ENCODE data around the gene UMAD1. TPM values are rescaled to one million over a fixed set of nuclear protein-coding genes. Genes with fewer than 3 reads are reported as not detected.

The UMAD1 gene
- total and polyA plus RNA-seq, 2 donors (not counting 3 experiments of a cell fraction or from before 2014, with no cell fraction given) = 5.6 to 6.6 TPM

DNA sequence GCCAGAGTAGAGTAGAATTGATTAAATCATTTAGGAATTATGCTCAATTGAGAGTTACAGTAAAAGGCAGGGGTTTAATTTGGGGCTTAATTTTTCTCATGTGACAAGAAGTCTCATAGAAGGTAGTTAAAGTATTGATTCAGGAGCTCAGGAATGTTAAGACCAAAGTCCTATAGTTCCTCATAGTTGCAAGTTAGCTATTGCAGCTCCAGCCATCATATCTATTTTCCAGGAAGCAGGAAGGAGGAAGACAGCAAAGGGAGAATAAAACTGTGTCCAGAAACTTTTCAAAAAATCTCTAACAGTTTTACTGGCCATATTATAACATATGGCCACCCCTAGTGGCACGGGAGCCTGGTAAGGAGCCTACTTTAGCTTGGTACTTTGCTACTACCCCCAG lies 174.8 kb downstream of the UMAD1 start:
- no TSS peak for BruUV-seq (replicated peaks)

More for the DNA sequence above, 174.8 kb downstream of the UMAD1 start:
- Histone ChIP-seq H2AFZ (ENCODE audit: low read depth, low read length) (no peak overlapping the region), H3K27me3 (ENCODE audit: control insufficient read depth in 2 of 2, insufficient read depth in 2 of 2, low read length in 2 of 2) (no peaks in the 10 kb centered on the region), H4K20me1 (replicated peaks; ENCODE audit: control insufficient read depth, extremely low read depth, insufficient read depth, low read length) (no peaks in the 10 kb centered on the region), H3K9ac (replicated peaks; ENCODE audit: extremely low read depth, insufficient read depth, low read length) (no peak overlapping the region), H3K27ac (ENCODE audit: insufficient read depth, low read depth, low read length) (no peak overlapping the region), H3K4me3 (replicated peaks in 1 of 3; ENCODE audit: insufficient read depth in 1 of 3, low read depth in 1 of 3, low read length in 3 of 3) (no peak overlapping the region), H3K36me3 (ENCODE audit: control insufficient read depth in 2 of 2, extremely low read depth in 1 of 2, insufficient read depth in 2 of 2, low read length in 2 of 2) (no peaks in the 10 kb centered on the region), H3K9me3 (replicated peaks; ENCODE audit: control insufficient read depth, insufficient read depth, low read length) (no peaks in the 10 kb centered on the region), H3K9me1 (replicated peaks; ENCODE audit: control insufficient read depth, extremely low read depth, insufficient read depth, low read length) (no peaks in the 10 kb centered on the region), H3K4me2 (ENCODE audit: insufficient read depth, low read length) (no peak overlapping the region), H3K79me2 (ENCODE audit: control insufficient read depth, insufficient read depth, low read length) (no peaks in the 10 kb centered on the region), H3K4me1 (ENCODE audit: control insufficient read depth, extremely low read depth, insufficient read depth, low read length) (no peaks in the 10 kb centered on the region)
- intact Hi-C loops (cut with micrococcal nuclease) = no loop called here
- ChIA-PET CTCF (no interaction called here), POLR2A (no interaction called here)
- FAIRE-seq (no peak), DNase-seq (ENCODE audit: low read depth, low spot score) (no peak)
- dilution Hi-C loops (cut with MboI; ENCODE audit: extremely low pct_ligation_motif_present, low sequenced_read_pairs) = no loop called here
- TF ChIP-seq POLR2AphosphoS5 (IDR thresholded peaks at IDR 0.05; ENCODE audit: insufficient read depth, low read depth, low read length) (no peak), MAX (IDR thresholded peaks at IDR 0.05; ENCODE audit: insufficient read depth, insufficient read length) (no peak), MYC (IDR thresholded peaks at IDR 0.05; ENCODE audit: low read depth, low read length) (no peak), FOS (IDR thresholded peaks at IDR 0.05; ENCODE audit: borderline replicate concordance, insufficient read depth, low read length) (no peak), POLR2A (IDR thresholded peaks at IDR 0.05; ENCODE audit: low read depth, low read length) (no peak), GATA2 (IDR thresholded peaks at IDR 0.05; ENCODE audit: insufficient read depth, insufficient read length, low read depth, low read length) (no peak), CTCF (IDR thresholded peaks at IDR 0.05; ENCODE audit: extremely low read depth in 1 of 2, insufficient read depth in 1 of 2, low read depth in 1 of 2, low read length in 2 of 2) (no peak), EZH2 (IDR thresholded peaks at IDR 0.05; ENCODE audit: borderline replicate concordance, low read depth, low read length, severe bottlenecking) (no peak), JUN (IDR thresholded peaks at IDR 0.05; ENCODE audit: borderline replicate concordance, insufficient read depth, insufficient read length, low read depth) (no peak)
